ENCODE results near the gene DEK.
"Not testable (repeated sequence)": the region's sequence is repeated elsewhere in the genome, so short reads cannot be mapped to it uniquely, and the experiment has no call there.

The DEK gene

DNA sequence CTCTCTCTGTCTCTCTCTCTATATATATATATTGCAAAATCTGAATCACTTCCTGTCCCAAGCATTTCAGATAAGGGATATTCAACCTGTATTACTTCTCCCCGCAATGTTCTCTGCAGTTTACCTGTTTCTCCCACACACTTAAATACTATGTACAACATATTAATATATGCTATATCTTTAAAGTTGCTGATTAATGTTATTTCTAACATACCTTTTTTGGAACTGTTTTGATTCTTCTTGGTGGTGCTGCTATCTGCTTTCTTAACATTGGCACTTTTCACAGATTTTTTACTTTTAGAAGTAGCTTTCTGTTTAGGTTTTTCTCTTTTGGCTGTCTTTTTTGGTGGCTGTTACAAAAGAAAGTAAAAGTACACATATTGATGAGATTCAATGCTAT lies 27.2 kb downstream of the DEK start:
- peaks cover 3% of the 10 kb centered on the region; the same call in 1 of the 2 replicates for H3K36me3 ChIP-seq (replicated peaks; ENCODE audit: insufficient read depth, low read length)
- no peaks in the 10 kb centered on the region for H4K20me1 ChIP-seq (ENCODE audit: insufficient read depth, low read length)
- H3K9me2 ChIP-seq (replicated peaks; ENCODE audit: insufficient read depth, low read length) = no peaks in the 10 kb centered on the region

DNA sequence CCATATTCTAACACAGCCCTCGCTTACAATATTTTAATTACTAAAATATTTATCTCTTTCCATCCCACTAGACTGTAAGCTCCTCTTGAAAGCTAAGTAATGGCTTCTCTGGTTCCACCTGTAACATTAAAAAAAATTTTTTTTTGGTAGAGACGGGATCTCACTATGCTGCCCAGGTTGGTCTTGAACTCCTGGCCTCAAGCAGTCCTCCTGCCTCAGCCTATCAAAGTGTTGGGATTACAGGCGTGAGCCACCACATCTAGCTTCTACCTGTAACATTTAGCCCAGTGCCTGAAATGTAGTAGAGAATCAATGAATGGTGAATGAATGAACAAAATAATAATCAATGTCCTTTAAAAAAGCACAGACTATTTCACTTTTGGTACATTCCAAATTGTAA lies 28.8 kb downstream of the DEK start:
- H3K9me2 ChIP-seq (replicated peaks; ENCODE audit: insufficient read depth, low read length) = no peaks in the 10 kb centered on the region
- H4K20me1 ChIP-seq (ENCODE audit: insufficient read depth, low read length) = no peaks in the 10 kb centered on the region
- H3K36me3 ChIP-seq (replicated peaks; ENCODE audit: insufficient read depth, low read length) = peaks cover 3% of the 10 kb centered on the region; the same call in 1 of the 2 replicates
- H3K4me2 ChIP-seq (ENCODE audit: low read depth, low read length) = no peak overlapping the region
- H2AFZ ChIP-seq (ENCODE audit: low read length) = no peak overlapping the region
- TF ChIP-seq EZH2 (optimal IDR thresholded peaks at IDR 0.05; ENCODE audit: low read depth, low read length) (no peak), EZH2phosphoT487 (IDR thresholded peaks at IDR 0.05; ENCODE audit: low read length) (no peak)
- TF ChIP-seq, protein P1, sequence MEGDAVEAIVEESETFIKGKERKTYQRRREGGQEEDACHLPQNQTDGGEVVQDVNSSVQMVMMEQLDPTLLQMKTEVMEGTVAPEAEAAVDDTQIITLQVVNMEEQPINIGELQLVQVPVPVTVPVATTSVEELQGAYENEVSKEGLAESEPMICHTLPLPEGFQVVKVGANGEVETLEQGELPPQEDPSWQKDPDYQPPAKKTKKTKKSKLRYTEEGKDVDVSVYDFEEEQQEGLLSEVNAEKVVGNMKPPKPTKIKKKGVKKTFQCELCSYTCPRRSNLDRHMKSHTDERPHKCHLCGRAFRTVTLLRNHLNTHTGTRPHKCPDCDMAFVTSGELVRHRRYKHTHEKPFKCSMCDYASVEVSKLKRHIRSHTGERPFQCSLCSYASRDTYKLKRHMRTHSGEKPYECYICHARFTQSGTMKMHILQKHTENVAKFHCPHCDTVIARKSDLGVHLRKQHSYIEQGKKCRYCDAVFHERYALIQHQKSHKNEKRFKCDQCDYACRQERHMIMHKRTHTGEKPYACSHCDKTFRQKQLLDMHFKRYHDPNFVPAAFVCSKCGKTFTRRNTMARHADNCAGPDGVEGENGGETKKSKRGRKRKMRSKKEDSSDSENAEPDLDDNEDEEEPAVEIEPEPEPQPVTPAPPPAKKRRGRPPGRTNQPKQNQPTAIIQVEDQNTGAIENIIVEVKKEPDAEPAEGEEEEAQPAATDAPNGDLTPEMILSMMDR (IDR thresholded peaks at IDR 0.05; ENCODE audit: low read length) = no peak
- no peak overlapping the region for H3K4me3 ChIP-seq (ENCODE audit: low read length)
- no peaks in the 10 kb centered on the region for H3K27me3 ChIP-seq (replicated peaks; ENCODE audit: insufficient read depth, low read length)
- H3K9ac ChIP-seq (ENCODE audit: low read length) = no peak overlapping the region
- H3K9me3 ChIP-seq (replicated peaks; ENCODE audit: insufficient read depth, low read length) = no peaks in the 10 kb centered on the region
- H3F3A ChIP-seq (ENCODE audit: insufficient read depth, low read length) = no peaks in the 10 kb centered on the region; the same call in 1 of the 2 replicates
- DNase-seq = no peak
- no peaks in the 10 kb centered on the region for H3K4me1 ChIP-seq (ENCODE audit: low read length)
- no peak overlapping the region for H3K27ac ChIP-seq (ENCODE audit: low read length)
- peaks cover 3% of the 10 kb centered on the region; the same call in 1 of the 2 replicates for H3K79me2 ChIP-seq (ENCODE audit: low read length)

More for the DNA sequence above, 27.2 kb downstream of the DEK start:
- H3K4me3 ChIP-seq (ENCODE audit: low read length) = no peak overlapping the region
- no peaks in the 10 kb centered on the region for H3K27me3 ChIP-seq (replicated peaks; ENCODE audit: insufficient read depth, low read length)
- no peak for DNase-seq
- H3K4me1 ChIP-seq (ENCODE audit: low read length) = no peaks in the 10 kb centered on the region
- H3K79me2 ChIP-seq (ENCODE audit: low read length) = peaks cover 3% of the 10 kb centered on the region; the same call in 1 of the 2 replicates
- TF ChIP-seq, protein P1 (IDR thresholded peaks at IDR 0.05; ENCODE audit: low read length) = no peak
- TF ChIP-seq EZH2phosphoT487 (IDR thresholded peaks at IDR 0.05; ENCODE audit: low read length) (no peak), EZH2 (optimal IDR thresholded peaks at IDR 0.05; ENCODE audit: low read depth, low read length) (no peak)
- H3K9me3 ChIP-seq (replicated peaks; ENCODE audit: insufficient read depth, low read length) = no peaks in the 10 kb centered on the region
- no peak overlapping the region for H3K27ac ChIP-seq (ENCODE audit: low read length)
- no peak overlapping the region for H3K9ac ChIP-seq (ENCODE audit: low read length)
- H2AFZ ChIP-seq (ENCODE audit: low read length) = no peak overlapping the region
- no peak overlapping the region for H3K4me2 ChIP-seq (ENCODE audit: low read depth, low read length)
- H3F3A ChIP-seq (ENCODE audit: insufficient read depth, low read length) = no peaks in the 10 kb centered on the region; the same call in 1 of the 2 replicates

DNA sequence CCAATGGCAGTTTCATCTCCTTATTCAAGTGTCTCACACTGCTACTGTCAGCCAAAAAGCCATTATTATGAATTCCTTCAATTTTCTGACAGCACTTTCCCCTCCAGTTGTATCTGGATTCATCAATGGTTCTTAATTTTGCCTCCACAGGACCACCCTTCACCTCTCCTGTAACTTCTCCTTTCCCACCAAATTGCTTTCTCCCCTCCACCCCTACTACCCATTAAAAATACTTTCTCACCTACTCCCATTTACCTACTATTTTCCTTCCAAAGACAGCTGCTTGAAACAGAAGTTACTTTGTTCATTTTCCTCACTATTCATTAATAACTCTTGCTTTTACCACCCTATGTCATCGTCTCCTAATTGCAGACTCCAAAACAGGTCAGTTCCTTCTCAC lies 29.8 kb downstream of the DEK start:
- Histone ChIP-seq H3K27me3 (replicated peaks; ENCODE audit: insufficient read depth, low read length) (no peaks in the 10 kb centered on the region), H2AFZ (ENCODE audit: low read length) (no peak overlapping the region), H3K9ac (ENCODE audit: low read length) (no peak overlapping the region), H3K4me2 (ENCODE audit: low read depth, low read length) (no peak overlapping the region), H3K36me3 (replicated peaks; ENCODE audit: insufficient read depth, low read length) (peaks cover 3% of the 10 kb centered on the region; the same call in 1 of the 2 replicates), H3F3A (ENCODE audit: insufficient read depth, low read length) (no peaks in the 10 kb centered on the region; the same call in 1 of the 2 replicates), H3K27ac (ENCODE audit: low read length) (no peak overlapping the region), H3K4me1 (ENCODE audit: low read length) (no peaks in the 10 kb centered on the region), H3K4me3 (ENCODE audit: low read length) (no peak overlapping the region), H4K20me1 (ENCODE audit: insufficient read depth, low read length) (no peaks in the 10 kb centered on the region), H3K79me2 (ENCODE audit: low read length) (peaks cover 3% of the 10 kb centered on the region; the same call in 1 of the 2 replicates), H3K9me3 (replicated peaks; ENCODE audit: insufficient read depth, low read length) (no peaks in the 10 kb centered on the region), H3K9me2 (replicated peaks; ENCODE audit: insufficient read depth, low read length) (no peaks in the 10 kb centered on the region)
- TF ChIP-seq EZH2 (optimal IDR thresholded peaks at IDR 0.05; ENCODE audit: low read depth, low read length) (no peak), EZH2phosphoT487 (IDR thresholded peaks at IDR 0.05; ENCODE audit: low read length) (no peak)
- TF ChIP-seq, protein P1 (IDR thresholded peaks at IDR 0.05; ENCODE audit: low read length) = no peak
- DNase-seq = no peak

DNA sequence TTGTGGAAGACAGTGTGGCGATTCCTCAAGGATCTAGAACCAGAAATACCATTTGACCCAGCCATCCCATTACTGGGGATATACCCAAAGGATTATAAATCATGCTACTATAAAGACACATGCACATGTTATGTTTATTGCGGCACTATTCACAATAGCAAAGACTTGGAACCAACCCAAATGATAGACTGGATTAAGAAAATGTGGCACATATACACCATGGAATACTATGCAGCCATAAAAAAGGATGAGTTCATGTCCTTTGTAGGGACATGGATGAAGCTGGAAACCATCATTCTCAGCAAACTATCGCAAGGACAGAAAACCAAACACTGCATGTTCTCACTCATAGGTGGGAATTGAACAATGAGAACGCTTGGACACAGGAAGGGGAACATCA lies 30.6 kb downstream of the DEK start:
- DNase-seq; H3K36me3 ChIP-seq (replicated peaks; ENCODE audit: insufficient read depth, low read length); H3K9me2 ChIP-seq (replicated peaks; ENCODE audit: insufficient read depth, low read length); H2AFZ ChIP-seq (ENCODE audit: low read length); H3K9me3 ChIP-seq (replicated peaks; ENCODE audit: insufficient read depth, low read length); H3K9ac ChIP-seq (ENCODE audit: low read length); H3K4me3 ChIP-seq (ENCODE audit: low read length); H3K4me1 ChIP-seq (ENCODE audit: low read length); H3K27ac ChIP-seq (ENCODE audit: low read length); H3K4me2 ChIP-seq (ENCODE audit: low read depth, low read length); H3K79me2 ChIP-seq (ENCODE audit: low read length); H3F3A ChIP-seq (ENCODE audit: insufficient read depth, low read length); H3K27me3 ChIP-seq (replicated peaks; ENCODE audit: insufficient read depth, low read length); H4K20me1 ChIP-seq (ENCODE audit: insufficient read depth, low read length): not testable (repeated sequence)

DNA sequence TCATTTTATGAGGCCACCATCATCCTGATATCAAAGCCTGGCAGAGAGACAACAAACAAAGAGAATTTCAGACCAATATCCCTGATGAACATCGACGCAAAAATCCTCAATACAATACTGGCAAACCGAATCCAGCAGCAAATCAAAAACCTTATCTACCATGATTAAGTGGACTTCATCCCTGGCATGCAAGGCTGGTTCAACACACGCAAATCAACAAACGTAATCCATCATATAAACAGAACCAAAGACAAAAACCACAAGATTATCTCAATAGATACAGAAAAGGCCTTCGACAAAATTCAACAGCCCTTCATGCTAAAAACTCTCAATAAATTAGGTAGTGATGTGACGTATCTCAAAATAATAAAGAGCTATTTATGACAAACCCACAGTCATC lies 32.5 kb downstream of the DEK start:
- H4K20me1 ChIP-seq (ENCODE audit: insufficient read depth, low read length); H3F3A ChIP-seq (ENCODE audit: insufficient read depth, low read length); H3K27ac ChIP-seq (ENCODE audit: low read length); H2AFZ ChIP-seq (ENCODE audit: low read length); H3K4me1 ChIP-seq (ENCODE audit: low read length); H3K36me3 ChIP-seq (replicated peaks; ENCODE audit: insufficient read depth, low read length); H3K4me3 ChIP-seq (ENCODE audit: low read length); DNase-seq; H3K9me2 ChIP-seq (replicated peaks; ENCODE audit: insufficient read depth, low read length); H3K9me3 ChIP-seq (replicated peaks; ENCODE audit: insufficient read depth, low read length); H3K79me2 ChIP-seq (ENCODE audit: low read length); H3K27me3 ChIP-seq (replicated peaks; ENCODE audit: insufficient read depth, low read length); H3K9ac ChIP-seq (ENCODE audit: low read length); H3K4me2 ChIP-seq (ENCODE audit: low read depth, low read length): not testable (repeated sequence)

DNA sequence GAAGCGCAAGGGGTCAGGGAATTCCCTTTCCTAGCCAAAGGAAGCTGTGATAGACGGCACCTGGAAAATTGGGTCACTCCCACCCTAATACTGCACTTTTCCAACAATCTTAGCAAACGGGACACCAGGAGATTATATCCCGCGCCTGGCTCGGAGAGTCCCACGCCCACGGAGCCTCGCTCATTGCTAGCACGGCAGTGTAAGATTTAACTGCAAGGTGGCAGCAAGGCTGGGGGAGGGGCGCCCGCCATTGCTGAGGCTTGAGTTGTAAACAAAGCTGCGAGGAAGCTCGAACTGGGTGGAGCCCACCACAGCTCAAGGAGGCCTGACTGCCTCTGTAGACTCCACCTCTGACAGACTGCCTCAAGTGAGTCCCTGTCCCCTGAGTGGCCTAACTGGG lies 35.7 kb downstream of the DEK start:
- H3K27me3 ChIP-seq (replicated peaks; ENCODE audit: insufficient read depth, low read length); H3K27ac ChIP-seq (ENCODE audit: low read length); H3K4me3 ChIP-seq (ENCODE audit: low read length); H3K79me2 ChIP-seq (ENCODE audit: low read length); H3K9me2 ChIP-seq (replicated peaks; ENCODE audit: insufficient read depth, low read length); H3K4me1 ChIP-seq (ENCODE audit: low read length); H3K9ac ChIP-seq (ENCODE audit: low read length); DNase-seq; H3K4me2 ChIP-seq (ENCODE audit: low read depth, low read length); H4K20me1 ChIP-seq (ENCODE audit: insufficient read depth, low read length); H3K9me3 ChIP-seq (replicated peaks; ENCODE audit: insufficient read depth, low read length); H3K36me3 ChIP-seq (replicated peaks; ENCODE audit: insufficient read depth, low read length); H2AFZ ChIP-seq (ENCODE audit: low read length); H3F3A ChIP-seq (ENCODE audit: insufficient read depth, low read length): not testable (repeated sequence)
